ENCODE data around the gene TRIM65. TPM values are rescaled to one million over a fixed set of nuclear protein-coding genes. Genes with fewer than 3 reads are reported as not detected.
A peak's percentile ranks its signal among the peaks of the same experiment; 100 is the strongest.

The TRIM65 gene
- total and polyA plus RNA-seq, 2 of the 13 experiments (the other 11 are each of a cell fraction or from before 2014, with no cell fraction given) = 10.3 to 22.4 TPM

DNA sequence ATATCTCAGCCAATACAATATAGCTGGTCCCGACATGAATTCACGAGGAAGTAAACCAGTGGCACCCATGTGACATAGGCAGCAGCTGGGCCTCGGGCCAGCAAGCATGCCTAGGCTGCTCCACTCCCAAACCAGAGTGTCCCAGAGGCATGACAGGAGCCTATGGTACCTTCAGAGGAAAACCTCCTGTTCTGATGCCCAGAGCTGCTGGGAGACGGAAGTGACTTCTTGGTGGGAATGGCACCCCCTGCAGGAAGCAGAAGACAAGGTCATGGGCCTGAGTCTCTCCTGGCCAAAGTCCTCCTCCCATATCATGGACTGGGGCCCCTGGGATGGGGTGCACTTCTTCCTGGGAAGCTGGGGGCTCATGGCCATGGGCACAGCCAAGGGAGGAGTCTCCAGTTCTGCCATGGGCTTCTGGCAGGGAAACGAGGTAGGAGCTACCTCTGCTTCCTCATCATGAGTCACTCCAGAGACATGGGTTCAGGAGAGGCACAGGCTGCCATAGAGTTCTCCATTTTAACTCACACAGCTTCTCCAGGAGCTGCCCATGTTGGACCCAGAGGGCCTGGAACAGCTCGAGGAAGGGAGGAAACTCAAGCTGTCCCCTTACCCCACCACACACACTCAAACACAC, 30.7 kb upstream of the TRIM65 start (continued):
- peak; percentile 23; the same call in 1 of the 2 replicates for TF ChIP-seq GABPB1 (CRISPR knock-in tag; IDR thresholded peaks at IDR 0.05)
- no peak for TF ChIP-seq ZNF670 (CRISPR knock-in tag; IDR thresholded peaks at IDR 0.05; ENCODE audit: borderline replicate concordance)
- no peak for TF ChIP-seq ZNF24 (IDR thresholded peaks at IDR 0.05)
- peak; percentile 57 for TF ChIP-seq ZNF687 (CRISPR knock-in tag; IDR thresholded peaks at IDR 0.05)
- TF ChIP-seq ZZZ3 (CRISPR knock-in tag; IDR thresholded peaks at IDR 0.05; ENCODE audit: borderline replicate concordance) = no peak
- no peak for TF ChIP-seq ZNF563 (CRISPR knock-in tag; IDR thresholded peaks at IDR 0.05)
- no peak for TF ChIP-seq NFYC (CRISPR knock-in tag; IDR thresholded peaks at IDR 0.05)
- TF ChIP-seq DPF2 (CRISPR knock-in tag; IDR thresholded peaks at IDR 0.05; ENCODE audit: borderline replicate concordance, low read depth) = no peak
- no peak for TF ChIP-seq KLF11 (CRISPR knock-in tag; IDR thresholded peaks at IDR 0.05)
- TF ChIP-seq ZSCAN25 (CRISPR knock-in tag; IDR thresholded peaks at IDR 0.05) = no peak
- TF ChIP-seq KMT2B (CRISPR knock-in tag; IDR thresholded peaks at IDR 0.05) = no peak
- TF ChIP-seq NFE2L2 (IDR thresholded peaks at IDR 0.05; ENCODE audit: low read length) = no peak
- no peak for TF ChIP-seq ARHGAP35 (CRISPR knock-in tag; IDR thresholded peaks at IDR 0.05; ENCODE audit: borderline replicate concordance)
- TF ChIP-seq, protein P1, sequence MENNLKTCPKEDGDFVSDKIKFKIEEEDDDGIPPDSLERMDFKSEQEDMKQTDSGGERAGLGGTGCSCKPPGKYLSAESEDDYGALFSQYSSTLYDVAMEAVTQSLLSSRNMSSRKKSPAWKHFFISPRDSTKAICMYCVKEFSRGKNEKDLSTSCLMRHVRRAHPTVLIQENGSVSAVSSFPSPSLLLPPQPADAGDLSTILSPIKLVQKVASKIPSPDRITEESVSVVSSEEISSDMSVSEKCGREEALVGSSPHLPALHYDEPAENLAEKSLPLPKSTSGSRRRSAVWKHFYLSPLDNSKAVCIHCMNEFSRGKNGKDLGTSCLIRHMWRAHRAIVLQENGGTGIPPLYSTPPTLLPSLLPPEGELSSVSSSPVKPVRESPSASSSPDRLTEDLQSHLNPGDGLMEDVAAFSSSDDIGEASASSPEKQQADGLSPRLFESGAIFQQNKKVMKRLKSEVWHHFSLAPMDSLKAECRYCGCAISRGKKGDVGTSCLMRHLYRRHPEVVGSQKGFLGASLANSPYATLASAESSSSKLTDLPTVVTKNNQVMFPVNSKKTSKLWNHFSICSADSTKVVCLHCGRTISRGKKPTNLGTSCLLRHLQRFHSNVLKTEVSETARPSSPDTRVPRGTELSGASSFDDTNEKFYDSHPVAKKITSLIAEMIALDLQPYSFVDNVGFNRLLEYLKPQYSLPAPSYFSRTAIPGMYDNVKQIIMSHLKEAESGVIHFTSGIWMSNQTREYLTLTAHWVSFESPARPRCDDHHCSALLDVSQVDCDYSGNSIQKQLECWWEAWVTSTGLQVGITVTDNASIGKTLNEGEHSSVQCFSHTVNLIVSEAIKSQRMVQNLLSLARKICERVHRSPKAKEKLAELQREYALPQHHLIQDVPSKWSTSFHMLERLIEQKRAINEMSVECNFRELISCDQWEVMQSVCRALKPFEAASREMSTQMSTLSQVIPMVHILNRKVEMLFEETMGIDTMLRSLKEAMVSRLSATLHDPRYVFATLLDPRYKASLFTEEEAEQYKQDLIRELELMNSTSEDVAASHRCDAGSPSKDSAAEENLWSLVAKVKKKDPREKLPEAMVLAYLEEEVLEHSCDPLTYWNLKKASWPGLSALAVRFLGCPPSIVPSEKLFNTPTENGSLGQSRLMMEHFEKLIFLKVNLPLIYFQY (CRISPR knock-in tag; IDR thresholded peaks at IDR 0.05; ENCODE audit: borderline replicate concordance) = 0 out of 2 replicates have a peak, but pooled peaks have one; percentile 18
- TF ChIP-seq MEIS1 (CRISPR knock-in tag; IDR thresholded peaks at IDR 0.05; ENCODE audit: borderline replicate concordance) = 0 out of 2 replicates have a peak, but pooled peaks have one; percentile 35
- no peak for TF ChIP-seq ZNF720 (CRISPR knock-in tag; IDR thresholded peaks at IDR 0.05)
- no peak for TF ChIP-seq MEIS2 (CRISPR knock-in tag; IDR thresholded peaks at IDR 0.05)
- TF ChIP-seq ZNF768 (CRISPR knock-in tag; IDR thresholded peaks at IDR 0.05) = no peak
- no peak for TF ChIP-seq GPN1 (CRISPR knock-in tag; IDR thresholded peaks at IDR 0.05; ENCODE audit: borderline replicate concordance)
- no peak for TF ChIP-seq ZNF605 (CRISPR knock-in tag; IDR thresholded peaks at IDR 0.05)
- no peak for TF ChIP-seq RFX3 (CRISPR knock-in tag; IDR thresholded peaks at IDR 0.05)
- TF ChIP-seq CENPX (CRISPR knock-in tag; IDR thresholded peaks at IDR 0.05) = no peak
- 0 out of 2 replicates have a peak, but pooled peaks have one; percentile 23 for TF ChIP-seq HDAC2 (CRISPR knock-in tag; IDR thresholded peaks at IDR 0.05)

All from HepG2 (cell line).